ENCODE results near the gene HOXD9.

- TF ChIP-seq CTCF (IDR thresholded peaks at IDR 0.05) (no peak), POLR2AphosphoS5 (IDR thresholded peaks at IDR 0.05; ENCODE audit: insufficient read depth in 1 of 2, low read depth in 1 of 2) (no peak), POLR2A (IDR thresholded peaks at IDR 0.05) (no peak)
Observed at GRCh38 chr2:176170602-176171305, 48.2 kb downstream of the HOXD9 start.
